ENCODE results near the gene TNFRSF12A.

Gene TNFRSF12A

GRCh38 chr16:3057181-3058138, 37.3 kb downstream of the TNFRSF12A start:
- no peak for DNase-seq (ENCODE audit: low read depth)
- H3K4me1 ChIP-seq (ENCODE audit: control insufficient read depth, insufficient read depth, low read length) = peaks cover 8% of the 10 kb centered on the region
- H3K36me3 ChIP-seq (ENCODE audit: control insufficient read depth, insufficient read depth, low read length, severe bottlenecking) = no peaks in the 10 kb centered on the region
- H3K4me3 ChIP-seq (ENCODE audit: low read length) = no peak overlapping the region
- no peaks in the 10 kb centered on the region for H3K27me3 ChIP-seq (replicated peaks; ENCODE audit: control insufficient read depth, insufficient read depth, low read length)
- no peaks in the 10 kb centered on the region for H3K9me3 ChIP-seq (ENCODE audit: control insufficient read depth, low read length)
- H3K9ac ChIP-seq (ENCODE audit: low read length) = no peak overlapping the region

GRCh38 chr16:3058139-3059030, 38.2 kb downstream of the TNFRSF12A start:
- Histone ChIP-seq H3K9me3 (ENCODE audit: control insufficient read depth, low read length) (no peaks in the 10 kb centered on the region), H3K4me3 (ENCODE audit: low read length) (peak overlapping the region; percentile 86), H3K27me3 (replicated peaks; ENCODE audit: control insufficient read depth, insufficient read depth, low read length) (no peaks in the 10 kb centered on the region), H3K9ac (ENCODE audit: low read length) (peak overlapping the region; percentile 93), H3K4me1 (ENCODE audit: control insufficient read depth, insufficient read depth, low read length) (peaks cover 8% of the 10 kb centered on the region), H3K36me3 (ENCODE audit: control insufficient read depth, insufficient read depth, low read length, severe bottlenecking) (no peaks in the 10 kb centered on the region)
- DNase-seq (ENCODE audit: low read depth) = peak; percentile 52

GRCh38 chr16:3059041-3059722, 39.0 kb downstream of the TNFRSF12A start:
- H3K4me1 ChIP-seq (ENCODE audit: control insufficient read depth, insufficient read depth, low read length) = peaks cover 8% of the 10 kb centered on the region
- no peaks in the 10 kb centered on the region for H3K36me3 ChIP-seq (ENCODE audit: control insufficient read depth, insufficient read depth, low read length, severe bottlenecking)
- H3K9ac ChIP-seq (ENCODE audit: low read length) = peak overlapping the region; percentile 93
- H3K4me3 ChIP-seq (ENCODE audit: low read length) = peak overlapping the region; percentile 86
- DNase-seq (ENCODE audit: low read depth) = peak; percentile 97
- no peaks in the 10 kb centered on the region for H3K9me3 ChIP-seq (ENCODE audit: control insufficient read depth, low read length)
- no peaks in the 10 kb centered on the region for H3K27me3 ChIP-seq (replicated peaks; ENCODE audit: control insufficient read depth, insufficient read depth, low read length)

- no peaks in the 10 kb centered on the region for H3K36me3 ChIP-seq (ENCODE audit: control insufficient read depth, insufficient read depth, low read length, severe bottlenecking)
- no peak for DNase-seq (ENCODE audit: low read depth)
- H3K9me3 ChIP-seq (ENCODE audit: control insufficient read depth, low read length) = no peaks in the 10 kb centered on the region
- H3K4me1 ChIP-seq (ENCODE audit: control insufficient read depth, insufficient read depth, low read length) = peaks cover 8% of the 10 kb centered on the region
- peak overlapping the region; percentile 86 for H3K4me3 ChIP-seq (ENCODE audit: low read length)
- H3K27me3 ChIP-seq (replicated peaks; ENCODE audit: control insufficient read depth, insufficient read depth, low read length) = no peaks in the 10 kb centered on the region
- H3K9ac ChIP-seq (ENCODE audit: low read length) = peak overlapping the region; percentile 93
These were observed 39.6 kb downstream of the TNFRSF12A start for GRCh38 chr16:3059723-3060242.

GRCh38 chr16:3060339-3061127, 40.4 kb downstream of the TNFRSF12A start:
- no peaks in the 10 kb centered on the region for H3K36me3 ChIP-seq (ENCODE audit: control insufficient read depth, insufficient read depth, low read length, severe bottlenecking)
- no peak overlapping the region for H3K9ac ChIP-seq (ENCODE audit: low read length)
- no peak for DNase-seq (ENCODE audit: low read depth)
- peaks cover 15% of the 10 kb centered on the region for H3K4me1 ChIP-seq (ENCODE audit: control insufficient read depth, insufficient read depth, low read length)
- peaks cover 2% of the 10 kb centered on the region for H3K27me3 ChIP-seq (replicated peaks; ENCODE audit: control insufficient read depth, insufficient read depth, low read length)
- H3K4me3 ChIP-seq (ENCODE audit: low read length) = no peak overlapping the region
- H3K9me3 ChIP-seq (ENCODE audit: control insufficient read depth, low read length) = no peaks in the 10 kb centered on the region

GRCh38 chr16:3062553-3062952, 42.4 kb downstream of the TNFRSF12A start:
- H3K27me3 ChIP-seq (replicated peaks; ENCODE audit: control insufficient read depth, insufficient read depth, low read length) = peaks cover 7% of the 10 kb centered on the region
- no peak for DNase-seq (ENCODE audit: low read depth)
- no peaks in the 10 kb centered on the region for H3K36me3 ChIP-seq (ENCODE audit: control insufficient read depth, insufficient read depth, low read length, severe bottlenecking)
- H3K4me3 ChIP-seq (ENCODE audit: low read length) = no peak overlapping the region
- no peak overlapping the region for H3K9ac ChIP-seq (ENCODE audit: low read length)
- H3K9me3 ChIP-seq (ENCODE audit: control insufficient read depth, low read length) = no peaks in the 10 kb centered on the region
- peaks cover 16% of the 10 kb centered on the region for H3K4me1 ChIP-seq (ENCODE audit: control insufficient read depth, insufficient read depth, low read length)

GRCh38 chr16:3063625-3064386, 43.6 kb downstream of the TNFRSF12A start:
- no peaks in the 10 kb centered on the region for H3K9me3 ChIP-seq (ENCODE audit: control insufficient read depth, low read length)
- H3K4me1 ChIP-seq (ENCODE audit: control insufficient read depth, insufficient read depth, low read length) = peaks cover 16% of the 10 kb centered on the region
- no peak overlapping the region for H3K9ac ChIP-seq (ENCODE audit: low read length)
- no peaks in the 10 kb centered on the region for H3K36me3 ChIP-seq (ENCODE audit: control insufficient read depth, insufficient read depth, low read length, severe bottlenecking)
- no peak for DNase-seq (ENCODE audit: low read depth)
- peaks cover 7% of the 10 kb centered on the region for H3K27me3 ChIP-seq (replicated peaks; ENCODE audit: control insufficient read depth, insufficient read depth, low read length)
- no peak overlapping the region for H3K4me3 ChIP-seq (ENCODE audit: low read length)

GRCh38 chr16:3065069-3065741, 45.0 kb downstream of the TNFRSF12A start, which contains the start of gene IL32:
Gene IL32 (plus strand): TSS chr16:3065640. CDS start chr16:3065812, 172 bp downstream.
- no peaks in the 10 kb centered on the region for H3K36me3 ChIP-seq (ENCODE audit: control insufficient read depth, insufficient read depth, low read length, severe bottlenecking)
- peak; percentile 82 for DNase-seq (ENCODE audit: low read depth)
- peak within 1 kb of the TSS; percentile 54 for H3K4me3 ChIP-seq (ENCODE audit: low read length)
- H3K4me1 ChIP-seq (ENCODE audit: control insufficient read depth, insufficient read depth, low read length) = peaks cover 8% of the 10 kb centered on the region
- H3K27me3 ChIP-seq (replicated peaks; ENCODE audit: control insufficient read depth, insufficient read depth, low read length) = peaks cover 7% of the 10 kb centered on the region
- no peaks in the 10 kb centered on the region for H3K9me3 ChIP-seq (ENCODE audit: control insufficient read depth, low read length)
- H3K9ac ChIP-seq (ENCODE audit: low read length) = peak within 1 kb of the TSS; percentile 15

GRCh38 chr16:3065742-3066439, 45.7 kb downstream of the TNFRSF12A start:
- peak overlapping the region; percentile 15 for H3K9ac ChIP-seq (ENCODE audit: low read length)

More at GRCh38 chr16:3065742-3066439, 45.7 kb downstream of the TNFRSF12A start:
- Histone ChIP-seq H3K36me3 (ENCODE audit: control insufficient read depth, insufficient read depth, low read length, severe bottlenecking) (no peaks in the 10 kb centered on the region), H3K4me3 (ENCODE audit: low read length) (peak overlapping the region; percentile 54), H3K4me1 (ENCODE audit: control insufficient read depth, insufficient read depth, low read length) (peaks cover 8% of the 10 kb centered on the region), H3K9me3 (ENCODE audit: control insufficient read depth, low read length) (no peaks in the 10 kb centered on the region), H3K27me3 (replicated peaks; ENCODE audit: control insufficient read depth, insufficient read depth, low read length) (peaks cover 7% of the 10 kb centered on the region)
- DNase-seq (ENCODE audit: low read depth) = no peak

All from adipocyte (in vitro differentiated cells).